Thymus (tissue), 11 donors: ENCODE data around the gene PRR35. TPM values are rescaled to one million over a fixed set of nuclear protein-coding genes. Genes with fewer than 3 reads are reported as not detected.
A peak's percentile ranks its signal among the peaks of the same experiment; 100 is the strongest.
"Not testable (repeated sequence)": the region's sequence is repeated elsewhere in the genome, so short reads cannot be mapped to it uniquely, and the experiment has no call there.

Experiments used
- DNase-seq, 9 donors: peaks; one replicate each; pipeline ENCODE4 v3.0.0-alpha.2; 2013; ENCODE audit warnings: low spot score in 9 of 9, low read depth in 6 of 9, missing footprints in 1 of 9
- H3K27ac ChIP-seq, 2 donors: one replicate each; pipeline ENCODE4 v1.5.1; 2013; ENCODE audit warnings: control low read depth in 1 of 2, low read depth in 1 of 2, low read length in 1 of 2, mild to moderate bottlenecking in 1 of 2, moderate library complexity in 1 of 2
- H3K27me3 ChIP-seq, 2 donors: one replicate each; pipeline ENCODE4 v1.5.1; 2013; ENCODE audit warnings: low read length in 1 of 2; ENCODE audit not compliant: control insufficient read depth in 2 of 2, insufficient read depth in 1 of 2
- H3K36me3 ChIP-seq, 2 donors: one replicate each; pipeline ENCODE4 v1.5.1; 2013; ENCODE audit warnings: low read length in 1 of 2, mild to moderate bottlenecking in 1 of 2, moderate library complexity in 1 of 2; ENCODE audit not compliant: control insufficient read depth in 2 of 2, insufficient read depth in 2 of 2
- H3K4me1 ChIP-seq, 2 donors: one replicate each; pipeline ENCODE4 v1.5.1; 2013; ENCODE audit warnings: low read length in 2 of 2; ENCODE audit not compliant: control insufficient read depth in 2 of 2, insufficient read depth in 2 of 2
- H3K4me3 ChIP-seq, 2 donors: one replicate each; pipeline ENCODE4 v1.5.1; 2013; ENCODE audit warnings: low read length in 2 of 2, control low read depth in 1 of 2, mild to moderate bottlenecking in 1 of 2
- H3K9me3 ChIP-seq, 2 donors: one replicate each; pipeline ENCODE4 v1.5.1; 2013; ENCODE audit warnings: low read length in 1 of 2, mild to moderate bottlenecking in 1 of 2; ENCODE audit not compliant: control insufficient read depth in 2 of 2, insufficient read depth in 1 of 2
- WGBS: extraction: QIAGEN DNeasy Blood & Tissue Kit; methylation state at CpG from one replicate; pipeline ENCODE4 v1.1.7; 2013; 5-methylcytosine and 5-hydroxymethylcytosine counted together
- polyA plus RNA-seq: library from polyadenylated mRNA; stranded (reverse); fragments of 200-250 nt; gene quantifications from one replicate; pipeline ENCODE4 v1.2.3, GENCODE V29; 2013
- total RNA-seq: library from RNA; stranded (reverse); fragments of 120-200 nt; gene quantifications from one replicate; pipeline ENCODE4 v1.2.4, GENCODE V29; 2013
- donor health status: healthy.

PRR35 gene
- total and polyA plus RNA-seq, 2 donors, result under 0.01 to 0.09 TPM

DNA sequence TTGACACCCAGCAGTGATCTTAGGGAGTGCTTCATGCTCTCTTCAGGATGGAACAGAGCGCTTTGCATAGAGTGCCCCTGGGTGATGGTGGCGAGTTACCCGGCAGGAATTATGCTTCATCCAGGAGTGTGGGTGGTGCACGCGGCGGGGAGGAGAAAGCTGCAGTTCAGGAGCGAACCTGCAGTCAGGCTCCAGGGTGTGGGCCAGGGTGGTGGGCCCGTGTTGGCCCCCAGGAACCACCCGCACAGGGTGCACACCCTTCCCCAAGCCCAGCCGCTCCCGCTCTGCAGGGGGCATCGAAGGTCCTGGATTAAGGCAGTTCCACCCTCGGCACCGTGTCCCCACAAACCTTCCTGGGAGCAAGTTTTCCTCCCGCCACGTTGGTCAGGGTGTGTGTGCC is 33.6 kb downstream of the PRR35 start:
- Histone ChIP-seq H3K4me1 (peaks cover 17 to 55% of the 10 kb centered on the region in 2 donors), H3K9me3 (peaks cover 0 to 3% of the 10 kb centered on the region in 2 donors), H3K4me3 (no peak overlapping the region), H3K36me3 (peaks cover 30 to 33% of the 10 kb centered on the region in 2 donors), H3K27ac (peak overlapping the region in 1 of 2 donors; percentile 44), H3K27me3 (no peaks in the 10 kb centered on the region)
- no peak for DNase-seq
- 95% methylated on average over 16 of the region's 16 CpGs for WGBS

DNA sequence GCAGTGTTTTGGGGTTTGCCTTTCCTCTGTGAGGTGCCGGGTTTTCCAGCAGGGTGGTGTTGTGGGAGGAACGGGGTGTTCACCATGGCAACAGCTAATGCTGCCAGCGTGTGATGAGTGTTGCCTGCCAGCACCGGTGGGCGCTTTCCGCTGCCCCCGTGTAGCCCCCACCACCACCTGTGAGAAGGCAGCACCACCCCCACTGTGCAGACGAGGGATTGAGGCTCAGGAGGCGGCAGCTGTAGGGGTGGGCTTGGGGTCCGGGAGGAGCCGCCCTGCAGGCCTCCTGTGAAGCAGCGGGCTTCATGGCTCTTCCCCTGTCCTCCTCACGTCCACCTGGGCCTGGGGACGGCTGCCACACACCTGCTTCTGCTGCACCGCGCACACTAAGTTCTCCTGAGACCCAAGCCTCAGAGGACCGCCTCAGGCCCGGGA is 34.9 kb downstream of the PRR35 start:
- Histone ChIP-seq H3K4me1 (peaks cover 17 to 57% of the 10 kb centered on the region in 2 donors), H3K27ac (no peak overlapping the region), H3K27me3 (no peaks in the 10 kb centered on the region), H3K4me3 (no peak overlapping the region), H3K9me3 (peaks cover 0 to 3% of the 10 kb centered on the region in 2 donors), H3K36me3 (peaks cover 35 to 42% of the 10 kb centered on the region in 2 donors)
- WGBS, result 88% methylated on average over 18 of the region's 18 CpGs
- peak in 1 of 9 donors; percentile 37 for DNase-seq

DNA sequence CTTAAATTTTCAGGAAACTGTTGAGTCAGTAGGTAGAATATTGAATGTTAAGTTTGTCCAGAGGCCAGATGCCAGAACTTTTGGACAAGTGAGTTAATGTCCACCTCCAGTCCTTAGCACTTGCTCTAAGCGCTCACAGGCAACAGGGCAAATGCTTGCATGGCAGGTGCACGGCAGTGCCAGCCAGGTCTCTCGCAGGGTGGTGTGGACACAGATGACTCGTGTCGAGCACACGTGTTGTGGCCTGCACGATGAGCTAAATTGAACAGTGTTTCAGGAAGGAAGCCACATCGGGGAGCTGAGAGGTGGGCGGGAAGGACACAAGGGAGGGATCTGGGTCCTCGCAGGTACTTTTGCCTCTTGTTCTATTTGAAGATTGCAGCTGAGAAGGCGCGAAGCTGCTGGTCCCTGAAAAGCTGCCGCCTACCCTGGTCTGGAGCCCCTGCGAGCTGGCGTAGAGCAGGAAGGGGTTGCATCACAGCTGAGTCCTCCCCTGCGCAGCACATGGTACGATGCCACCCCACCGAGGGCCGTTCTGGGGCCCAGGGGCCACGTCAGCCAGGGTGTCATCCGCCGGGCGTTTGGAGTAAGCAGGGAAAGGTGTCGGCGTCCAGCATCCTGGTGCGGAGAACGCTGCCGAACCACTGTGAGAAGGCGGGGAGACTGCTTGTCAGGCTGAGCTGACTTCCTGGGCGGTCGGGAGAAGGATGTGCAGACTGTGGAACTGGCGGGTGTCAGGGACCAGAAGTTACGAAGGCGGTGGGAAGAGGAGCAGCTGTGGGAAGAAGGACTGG is 35.9 kb downstream of the PRR35 start:
- H3K4me1 ChIP-seq, result peaks cover 18 to 60% of the 10 kb centered on the region in 2 donors
- no peak for DNase-seq
- WGBS, result 94% methylated on average over 34 of the region's 34 CpGs
- no peaks in the 10 kb centered on the region for H3K9me3 ChIP-seq
- peak overlapping the region in 1 of 2 donors; percentile 4 for H3K27ac ChIP-seq
- H3K27me3 ChIP-seq, result no peaks in the 10 kb centered on the region
- H3K4me3 ChIP-seq, result no peak overlapping the region
- peaks cover 35 to 42% of the 10 kb centered on the region in 2 donors for H3K36me3 ChIP-seq

DNA sequence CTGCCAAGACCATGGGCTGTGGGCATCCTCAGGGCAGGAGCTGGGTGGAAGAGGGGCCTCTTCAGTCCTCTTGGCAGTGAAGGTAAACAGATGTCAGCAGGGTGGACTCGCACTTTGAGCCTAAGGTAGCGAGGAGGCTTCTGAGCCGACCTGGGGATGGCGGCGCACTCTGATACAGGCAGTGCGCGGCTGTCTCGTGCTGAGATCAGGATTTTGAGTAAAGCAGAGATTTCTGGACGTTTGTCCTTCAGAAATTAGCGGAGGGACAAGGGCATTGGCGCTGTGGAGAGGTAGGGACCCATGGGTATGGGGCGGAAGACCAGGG is 36.5 kb downstream of the PRR35 start:
- Histone ChIP-seq H3K36me3 (peaks cover 35 to 42% of the 10 kb centered on the region in 2 donors), H3K27ac (no peak overlapping the region), H3K4me1 (peaks cover 20 to 63% of the 10 kb centered on the region in 2 donors), H3K4me3 (no peak overlapping the region), H3K9me3 (no peaks in the 10 kb centered on the region), H3K27me3 (no peaks in the 10 kb centered on the region)
- WGBS, result 96% methylated on average over 12 of the region's 12 CpGs
- DNase-seq, result no peak

DNA sequence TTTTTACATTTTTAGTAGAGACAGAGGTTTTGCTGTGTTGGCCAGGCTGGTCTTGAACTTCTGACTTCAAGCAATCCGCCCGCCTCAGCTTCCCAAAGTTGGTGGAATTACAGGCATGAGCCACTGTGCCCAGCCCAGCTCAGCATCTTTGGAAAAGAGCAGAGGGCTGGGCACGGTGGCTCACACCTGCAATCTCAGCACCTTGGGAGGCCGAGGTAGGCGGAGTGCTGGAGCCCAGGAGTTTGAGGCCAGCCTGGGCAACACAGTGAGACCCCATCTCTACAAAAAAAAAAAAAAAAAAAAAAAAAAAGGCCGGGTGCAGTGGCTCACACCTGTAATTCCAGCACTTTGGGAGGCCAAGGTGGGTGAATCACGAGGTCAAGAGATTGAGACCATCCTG is 37.5 kb downstream of the PRR35 start:
- not testable (repeated sequence) for DNase-seq, H3K27ac ChIP-seq, H3K9me3 ChIP-seq, H3K27me3 ChIP-seq, H3K4me3 ChIP-seq
- WGBS, result 96% methylated on average over 7 of the region's 7 CpGs
- Histone ChIP-seq H3K36me3 (peaks cover 27 to 41% of the 10 kb centered on the region in 2 donors), H3K4me1 (peaks cover 20 to 62% of the 10 kb centered on the region in 2 donors)

DNA sequence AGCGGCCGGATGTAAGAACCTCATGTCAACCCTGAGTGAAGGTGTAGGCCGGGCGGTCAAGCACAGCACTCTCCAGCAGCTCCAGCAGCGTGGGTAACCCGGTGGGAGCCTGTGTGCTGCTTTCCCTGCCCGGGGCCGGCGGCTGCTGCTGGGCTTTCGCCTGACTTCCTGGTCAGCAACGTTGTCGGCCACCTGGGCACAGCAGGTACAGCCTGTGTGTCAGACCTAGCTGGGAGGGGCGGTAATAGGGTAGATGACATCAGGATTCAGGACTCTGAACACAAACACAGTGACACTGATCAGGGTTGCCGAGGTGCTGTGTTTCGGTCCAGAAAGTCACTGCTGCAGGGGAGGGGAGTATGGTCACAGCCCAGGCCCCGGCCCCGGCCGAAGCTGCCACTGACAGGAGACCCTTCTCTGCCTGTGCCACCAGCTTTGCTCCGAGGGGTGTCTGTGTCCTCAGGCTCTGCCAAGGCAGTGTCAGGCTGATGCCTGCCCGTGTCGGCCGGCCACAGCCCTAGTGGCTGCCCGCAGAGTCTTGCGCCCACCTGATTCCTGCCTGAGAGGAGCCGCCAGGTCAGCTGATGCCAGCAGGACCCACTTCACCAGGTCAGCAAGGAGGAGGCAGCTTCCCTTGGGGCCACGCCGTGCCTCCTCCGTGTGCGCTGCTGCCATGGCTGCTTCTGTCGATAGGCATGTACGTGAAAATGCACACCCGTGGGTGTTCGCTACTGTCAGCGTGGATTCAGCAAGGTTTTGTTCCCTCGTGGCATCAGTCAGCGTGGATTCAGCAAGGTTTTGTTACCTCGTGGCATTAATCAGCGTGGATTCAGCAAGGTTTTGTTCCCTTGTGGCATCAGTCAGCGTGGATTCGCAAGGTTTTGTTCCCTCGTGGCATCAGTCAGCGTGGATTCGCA is 38.9 kb downstream of the PRR35 start:
- DNase-seq, result no peak
- no peak overlapping the region for H3K27ac ChIP-seq
- no peaks in the 10 kb centered on the region for H3K9me3 ChIP-seq
- H3K4me3 ChIP-seq, result no peak overlapping the region
- H3K27me3 ChIP-seq, result no peaks in the 10 kb centered on the region
- H3K36me3 ChIP-seq, result peaks cover 22 to 29% of the 10 kb centered on the region in 2 donors
- H3K4me1 ChIP-seq, result peaks cover 30 to 63% of the 10 kb centered on the region in 2 donors
- WGBS, result 98% methylated on average over 43 of the region's 43 CpGs

DNA sequence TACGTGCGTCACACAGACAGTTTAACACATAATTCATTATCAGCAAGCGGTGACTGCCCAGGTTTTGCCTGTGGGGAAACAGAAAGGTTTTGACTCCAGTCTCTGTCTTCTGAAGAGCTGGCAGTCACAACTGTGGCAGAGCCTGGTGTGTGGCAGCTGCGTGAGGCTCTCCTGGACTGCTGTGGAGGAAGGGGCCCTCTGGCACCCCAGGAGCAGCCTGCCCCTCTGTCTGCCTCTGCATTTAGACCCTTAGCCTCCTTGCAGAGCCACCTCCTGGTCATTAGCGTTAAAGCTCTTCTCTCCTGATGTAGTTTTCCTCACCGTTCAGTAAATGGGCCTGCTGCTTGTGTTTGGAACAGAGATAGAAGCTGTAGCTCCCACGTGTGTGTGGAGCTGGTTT is 40.6 kb downstream of the PRR35 start:
- Histone ChIP-seq H3K4me3 (no peak overlapping the region), H3K27me3 (no peaks in the 10 kb centered on the region), H3K36me3 (peaks cover 21 to 28% of the 10 kb centered on the region in 2 donors), H3K27ac (peak overlapping the region; percentile 74 to 79), H3K4me1 (peaks cover 38 to 66% of the 10 kb centered on the region in 2 donors), H3K9me3 (peaks cover 0 to 11% of the 10 kb centered on the region in 2 donors)
- DNase-seq, result peak in 2 of 9 donors; percentile 36 to 66
- 49% methylated on average over 7 of the region's 7 CpGs for WGBS

DNA sequence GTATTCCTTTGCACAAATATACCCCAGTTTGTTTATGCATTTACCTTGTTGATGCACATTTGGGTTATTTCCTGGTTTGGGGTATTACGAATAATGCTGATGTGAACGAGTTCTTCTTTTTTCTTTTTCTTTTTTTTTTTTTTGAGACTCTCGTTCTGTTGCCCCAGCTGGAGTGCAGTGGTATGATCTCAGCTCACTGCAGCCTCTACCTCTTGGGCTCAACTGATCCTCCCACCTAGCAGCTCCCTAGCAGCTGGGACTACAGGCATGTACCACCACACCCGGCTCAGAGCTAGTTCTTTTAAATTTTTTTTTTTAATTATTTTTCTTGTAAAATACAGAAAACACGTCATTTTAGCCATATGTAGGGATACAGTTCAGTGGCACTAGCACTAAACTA is 43.7 kb downstream of the PRR35 start:
- peaks cover 38 to 57% of the 10 kb centered on the region in 2 donors for H3K4me1 ChIP-seq
- peak in 4 of 9 donors; percentile 42 to 78 (median 46) for DNase-seq
- H3K4me3 ChIP-seq, result peak overlapping the region; percentile 17 to 32
- H3K9me3 ChIP-seq, result peaks cover 0 to 11% of the 10 kb centered on the region in 2 donors
- H3K27me3 ChIP-seq, result no peaks in the 10 kb centered on the region
- peak overlapping the region; percentile 98 to 99 for H3K27ac ChIP-seq
- H3K36me3 ChIP-seq, result peaks cover 7 to 8% of the 10 kb centered on the region in 2 donors
- WGBS, result 20% methylated on average over 5 of the region's 5 CpGs
